WTC11 (cell line): Measurements from ENCODE around the gene VARS1. TPM values are rescaled to one million over a fixed set of nuclear protein-coding genes. Genes with fewer than 3 reads are reported as not detected.

Experiments
- ATAC-seq: fragments of 200-7000 bp; cut with Tn5 transposase; 2 replicates; pipeline ENCODE4 v1.10.0; 2021; ENCODE audit warnings: mild to moderate bottlenecking, moderate library complexity
- CTCF ChIA-PET: fragments of 300-600 bp; sonication (Branson Sonifier 250); formaldehyde crosslinking; loops from one replicate; lab custom pipeline; 2021; ENCODE audit warnings: antibody characterized with exemption; lab: Charles Lee
- POLR2A ChIA-PET: fragments of 350-600 bp; sonication (Branson Sonifier 250); formaldehyde crosslinking; loops from one replicate; lab custom pipeline; 2021; ENCODE audit warnings: antibody characterized with exemption; lab: Charles Lee
- DNase-seq: peaks from one replicate; pipeline ENCODE4 v3.0.0; 2021; ENCODE audit warnings: low spot score
- H3K27ac Mint-ChIP-seq: 2 replicates; pipeline ENCODE4 v1.8.0; 2021; ENCODE audit warnings: mixed read lengths
- H3K27me3 Mint-ChIP-seq: 2 replicates; pipeline ENCODE4 v1.8.0; 2021; ENCODE audit warnings: low read depth, mild to moderate bottlenecking, moderate library complexity, mixed read lengths
- H3K36me3 Mint-ChIP-seq: 2 replicates; pipeline ENCODE4 v1.8.0; 2021; ENCODE audit warnings: mixed read lengths
- H3K4me1 Mint-ChIP-seq: 2 replicates; pipeline ENCODE4 v1.8.0; 2022; ENCODE audit warnings: mixed read lengths
- H3K4me3 Mint-ChIP-seq: 2 replicates; pipeline ENCODE4 v1.8.0; 2021; ENCODE audit warnings: mild to moderate bottlenecking, moderate library complexity, mixed read lengths
- H3K9me3 Mint-ChIP-seq: 2 replicates; pipeline ENCODE4 v1.8.0; 2021; ENCODE audit warnings: mixed read lengths
- ELF4 ChIP-seq: sonication (generic); formaldehyde crosslinking; IDR thresholded peaks from 2 replicates; pipeline ENCODE4 v1.8.1; 2022; ENCODE audit warnings: low read depth, mild to moderate bottlenecking, moderate library complexity, missing genetic modification reagents
- EMX1 ChIP-seq: fragments of 250-450 bp; sonication (Bioruptor Pico); IDR thresholded peaks from 2 replicates; pipeline ENCODE4 v1.8.0; 2021; ENCODE audit warnings: mild to moderate bottlenecking
- GRHL2 ChIP-seq: fragments of 250-450 bp; sonication (Bioruptor Pico); IDR thresholded peaks from 2 replicates; pipeline ENCODE4 v1.8.0; 2022; ENCODE audit warnings: mild to moderate bottlenecking, moderate library complexity; ENCODE audit not compliant: insufficient replicate concordance, severe bottlenecking
- SMAD3 ChIP-seq: sonication (generic); formaldehyde crosslinking; IDR thresholded peaks from 2 replicates; pipeline ENCODE4 v1.8.0; 2022; ENCODE audit warnings: missing genetic modification reagents, mild to moderate bottlenecking, borderline replicate concordance
- TCF7 ChIP-seq: sonication (generic); formaldehyde crosslinking; IDR thresholded peaks from 2 replicates; pipeline ENCODE4 v1.8.0; 2022; ENCODE audit warnings: mild to moderate bottlenecking, low read depth, missing genetic modification reagents, moderate library complexity
- ZNF138 ChIP-seq: sonication (generic); formaldehyde crosslinking; conservative IDR thresholded peaks from 2 replicates; pipeline ENCODE4 v1.8.1; 2022; ENCODE audit warnings: mild to moderate bottlenecking, moderate library complexity, missing genetic modification reagents
- ZNF317 ChIP-seq: sonication (generic); formaldehyde crosslinking; IDR thresholded peaks from 2 replicates; pipeline ENCODE4 v1.8.1; 2023; ENCODE audit warnings: low read depth, mild to moderate bottlenecking, moderate library complexity, missing genetic modification reagents, borderline replicate concordance
- total RNA-seq: library from RNA; stranded (reverse); gene quantifications from 3 replicates; pipeline ENCODE4 v1.2.3, GENCODE V29; 2021
- TF ChIP-seq, protein P1 (sequence below): sonication (generic); formaldehyde crosslinking; IDR thresholded peaks from 2 replicates; pipeline ENCODE4 v1.8.0; 2022; ENCODE audit warnings: mild to moderate bottlenecking, missing genetic modification reagents
- TF ChIP-seq, protein P2 (sequence below): sonication (generic); formaldehyde crosslinking; IDR thresholded peaks from 2 replicates; pipeline ENCODE4 v1.8.1; 2023; ENCODE audit warnings: mild to moderate bottlenecking, missing genetic modification reagents, moderate library complexity
- TF ChIP-seq, protein P3 (sequence below): sonication (generic); formaldehyde crosslinking; IDR thresholded peaks from 2 replicates; pipeline ENCODE4 v1.8.1; 2022; ENCODE audit warnings: low read depth, mild to moderate bottlenecking, moderate library complexity, missing genetic modification reagents, borderline replicate concordance
- TF ChIP-seq, protein P4 (sequence below): sonication (generic); formaldehyde crosslinking; IDR thresholded peaks from 2 replicates; pipeline ENCODE4 v1.8.0; 2022; ENCODE audit warnings: mild to moderate bottlenecking, missing genetic modification reagents
- TF ChIP-seq, protein P5 (sequence below): sonication (generic); formaldehyde crosslinking; IDR thresholded peaks from 2 replicates; pipeline ENCODE4 v1.8.1; 2022; ENCODE audit warnings: missing genetic modification reagents, borderline replicate concordance
- TF ChIP-seq, protein P6 (sequence below): sonication (generic); formaldehyde crosslinking; IDR thresholded peaks from 2 replicates; pipeline ENCODE4 v1.8.0; 2023; ENCODE audit warnings: mild to moderate bottlenecking, missing genetic modification reagents
- TF ChIP-seq, protein P7 (sequence below): sonication (generic); formaldehyde crosslinking; IDR thresholded peaks from 2 replicates; pipeline ENCODE4 v1.8.1; 2023; ENCODE audit warnings: mild to moderate bottlenecking, missing genetic modification reagents

VARS1 gene
- total RNA-seq, 1 experiment from 2014 or later = 177 TPM

DNA sequence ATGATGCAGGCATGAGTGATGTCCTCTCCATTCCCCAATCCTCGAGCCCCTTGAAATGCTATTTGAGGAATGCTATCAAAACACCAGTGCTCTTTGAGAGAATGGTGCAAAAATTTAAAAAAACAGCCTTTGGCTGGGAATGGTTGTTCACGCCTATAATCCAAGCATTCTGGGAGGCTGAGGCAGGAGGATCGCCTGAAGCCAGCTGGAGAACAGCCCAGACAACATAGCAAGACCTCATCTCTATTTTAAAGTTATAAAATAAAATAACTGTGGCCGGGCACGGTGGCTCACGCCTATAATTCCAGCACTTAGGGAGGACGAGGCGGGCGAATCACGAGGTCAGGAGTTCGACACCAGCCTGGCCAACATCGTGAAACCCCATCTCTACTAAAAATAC, 4.2 kb upstream of the VARS1 start (continued):
- no peak for TF ChIP-seq SMAD3 (CRISPR knock-in tag)
- TF ChIP-seq, protein P1, sequence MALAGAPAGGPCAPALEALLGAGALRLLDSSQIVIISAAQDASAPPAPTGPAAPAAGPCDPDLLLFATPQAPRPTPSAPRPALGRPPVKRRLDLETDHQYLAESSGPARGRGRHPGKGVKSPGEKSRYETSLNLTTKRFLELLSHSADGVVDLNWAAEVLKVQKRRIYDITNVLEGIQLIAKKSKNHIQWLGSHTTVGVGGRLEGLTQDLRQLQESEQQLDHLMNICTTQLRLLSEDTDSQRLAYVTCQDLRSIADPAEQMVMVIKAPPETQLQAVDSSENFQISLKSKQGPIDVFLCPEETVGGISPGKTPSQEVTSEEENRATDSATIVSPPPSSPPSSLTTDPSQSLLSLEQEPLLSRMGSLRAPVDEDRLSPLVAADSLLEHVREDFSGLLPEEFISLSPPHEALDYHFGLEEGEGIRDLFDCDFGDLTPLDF (CRISPR knock-in tag) = no peak
- TF ChIP-seq, protein P2, sequence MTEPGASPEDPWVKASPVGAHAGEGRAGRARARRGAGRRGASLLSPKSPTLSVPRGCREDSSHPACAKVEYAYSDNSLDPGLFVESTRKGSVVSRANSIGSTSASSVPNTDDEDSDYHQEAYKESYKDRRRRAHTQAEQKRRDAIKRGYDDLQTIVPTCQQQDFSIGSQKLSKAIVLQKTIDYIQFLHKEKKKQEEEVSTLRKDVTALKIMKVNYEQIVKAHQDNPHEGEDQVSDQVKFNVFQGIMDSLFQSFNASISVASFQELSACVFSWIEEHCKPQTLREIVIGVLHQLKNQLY (CRISPR knock-in tag) = no peak
- TF ChIP-seq, protein P3, sequence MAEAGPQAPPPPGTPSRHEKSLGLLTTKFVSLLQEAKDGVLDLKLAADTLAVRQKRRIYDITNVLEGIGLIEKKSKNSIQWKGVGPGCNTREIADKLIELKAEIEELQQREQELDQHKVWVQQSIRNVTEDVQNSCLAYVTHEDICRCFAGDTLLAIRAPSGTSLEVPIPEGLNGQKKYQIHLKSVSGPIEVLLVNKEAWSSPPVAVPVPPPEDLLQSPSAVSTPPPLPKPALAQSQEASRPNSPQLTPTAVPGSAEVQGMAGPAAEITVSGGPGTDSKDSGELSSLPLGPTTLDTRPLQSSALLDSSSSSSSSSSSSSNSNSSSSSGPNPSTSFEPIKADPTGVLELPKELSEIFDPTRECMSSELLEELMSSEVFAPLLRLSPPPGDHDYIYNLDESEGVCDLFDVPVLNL = no peak
- no peak for TF ChIP-seq ZNF317 (CRISPR knock-in tag)
- TF ChIP-seq, protein P4, sequence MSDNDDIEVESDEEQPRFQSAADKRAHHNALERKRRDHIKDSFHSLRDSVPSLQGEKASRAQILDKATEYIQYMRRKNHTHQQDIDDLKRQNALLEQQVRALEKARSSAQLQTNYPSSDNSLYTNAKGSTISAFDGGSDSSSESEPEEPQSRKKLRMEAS (CRISPR knock-in tag) = no peak
- TF ChIP-seq TCF7 (CRISPR knock-in tag) = no peak

DNA sequence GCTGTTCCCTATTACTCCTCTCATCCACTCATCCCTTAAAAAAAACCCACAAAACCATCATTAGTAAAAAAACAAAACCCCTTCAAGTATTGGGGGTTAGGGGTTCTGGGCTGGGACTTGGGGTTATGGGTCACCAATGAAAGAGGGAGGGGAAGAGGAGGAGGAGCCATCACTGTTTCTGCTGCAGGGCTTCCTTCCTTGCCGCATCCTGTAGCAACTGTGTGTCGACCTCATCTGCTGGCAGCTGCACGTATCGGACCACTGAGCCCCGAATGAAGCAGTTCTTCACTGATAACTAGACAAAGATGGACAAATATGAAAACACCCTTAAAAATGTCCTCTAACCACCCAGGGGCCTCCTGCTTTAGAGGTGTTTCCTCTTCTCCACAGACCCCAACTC, 2.0 kb upstream of the VARS1 start:
- ATAC-seq (no peak), DNase-seq (no peak)
- Mint-ChIP-seq H3K4me1 (peaks cover 9% of the 10 kb centered on the region), H3K9me3 (no peaks in the 10 kb centered on the region), H3K27ac (no peak overlapping the region), H3K27me3 (no peaks in the 10 kb centered on the region), H3K36me3 (peaks cover 19% of the 10 kb centered on the region), H3K4me3 (no peak overlapping the region)
- CTCF ChIA-PET = no interaction called here
- POLR2A ChIA-PET = no interaction called here
- TF ChIP-seq, protein P5, sequence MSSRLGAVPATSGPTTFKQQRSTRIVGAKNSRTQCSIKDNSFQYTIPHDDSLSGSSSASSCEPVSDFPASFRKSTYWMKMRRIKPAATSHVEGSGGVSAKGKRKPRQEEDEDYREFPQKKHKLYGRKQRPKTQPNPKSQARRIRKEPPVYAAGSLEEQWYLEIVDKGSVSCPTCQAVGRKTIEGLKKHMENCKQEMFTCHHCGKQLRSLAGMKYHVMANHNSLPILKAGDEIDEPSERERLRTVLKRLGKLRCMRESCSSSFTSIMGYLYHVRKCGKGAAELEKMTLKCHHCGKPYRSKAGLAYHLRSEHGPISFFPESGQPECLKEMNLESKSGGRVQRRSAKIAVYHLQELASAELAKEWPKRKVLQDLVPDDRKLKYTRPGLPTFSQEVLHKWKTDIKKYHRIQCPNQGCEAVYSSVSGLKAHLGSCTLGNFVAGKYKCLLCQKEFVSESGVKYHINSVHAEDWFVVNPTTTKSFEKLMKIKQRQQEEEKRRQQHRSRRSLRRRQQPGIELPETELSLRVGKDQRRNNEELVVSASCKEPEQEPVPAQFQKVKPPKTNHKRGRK (CRISPR knock-in tag) = no peak
- TF ChIP-seq GRHL2 (CRISPR knock-in tag) (no peak), EMX1 (CRISPR knock-in tag) (no peak), ZNF138 (CRISPR knock-in tag) (no peak), ELF4 (no peak)
- TF ChIP-seq, protein P6, sequence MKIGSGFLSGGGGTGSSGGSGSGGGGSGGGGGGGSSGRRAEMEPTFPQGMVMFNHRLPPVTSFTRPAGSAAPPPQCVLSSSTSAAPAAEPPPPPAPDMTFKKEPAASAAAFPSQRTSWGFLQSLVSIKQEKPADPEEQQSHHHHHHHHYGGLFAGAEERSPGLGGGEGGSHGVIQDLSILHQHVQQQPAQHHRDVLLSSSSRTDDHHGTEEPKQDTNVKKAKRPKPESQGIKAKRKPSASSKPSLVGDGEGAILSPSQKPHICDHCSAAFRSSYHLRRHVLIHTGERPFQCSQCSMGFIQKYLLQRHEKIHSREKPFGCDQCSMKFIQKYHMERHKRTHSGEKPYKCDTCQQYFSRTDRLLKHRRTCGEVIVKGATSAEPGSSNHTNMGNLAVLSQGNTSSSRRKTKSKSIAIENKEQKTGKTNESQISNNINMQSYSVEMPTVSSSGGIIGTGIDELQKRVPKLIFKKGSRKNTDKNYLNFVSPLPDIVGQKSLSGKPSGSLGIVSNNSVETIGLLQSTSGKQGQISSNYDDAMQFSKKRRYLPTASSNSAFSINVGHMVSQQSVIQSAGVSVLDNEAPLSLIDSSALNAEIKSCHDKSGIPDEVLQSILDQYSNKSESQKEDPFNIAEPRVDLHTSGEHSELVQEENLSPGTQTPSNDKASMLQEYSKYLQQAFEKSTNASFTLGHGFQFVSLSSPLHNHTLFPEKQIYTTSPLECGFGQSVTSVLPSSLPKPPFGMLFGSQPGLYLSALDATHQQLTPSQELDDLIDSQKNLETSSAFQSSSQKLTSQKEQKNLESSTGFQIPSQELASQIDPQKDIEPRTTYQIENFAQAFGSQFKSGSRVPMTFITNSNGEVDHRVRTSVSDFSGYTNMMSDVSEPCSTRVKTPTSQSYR = no peak
- TF ChIP-seq, protein P7, sequence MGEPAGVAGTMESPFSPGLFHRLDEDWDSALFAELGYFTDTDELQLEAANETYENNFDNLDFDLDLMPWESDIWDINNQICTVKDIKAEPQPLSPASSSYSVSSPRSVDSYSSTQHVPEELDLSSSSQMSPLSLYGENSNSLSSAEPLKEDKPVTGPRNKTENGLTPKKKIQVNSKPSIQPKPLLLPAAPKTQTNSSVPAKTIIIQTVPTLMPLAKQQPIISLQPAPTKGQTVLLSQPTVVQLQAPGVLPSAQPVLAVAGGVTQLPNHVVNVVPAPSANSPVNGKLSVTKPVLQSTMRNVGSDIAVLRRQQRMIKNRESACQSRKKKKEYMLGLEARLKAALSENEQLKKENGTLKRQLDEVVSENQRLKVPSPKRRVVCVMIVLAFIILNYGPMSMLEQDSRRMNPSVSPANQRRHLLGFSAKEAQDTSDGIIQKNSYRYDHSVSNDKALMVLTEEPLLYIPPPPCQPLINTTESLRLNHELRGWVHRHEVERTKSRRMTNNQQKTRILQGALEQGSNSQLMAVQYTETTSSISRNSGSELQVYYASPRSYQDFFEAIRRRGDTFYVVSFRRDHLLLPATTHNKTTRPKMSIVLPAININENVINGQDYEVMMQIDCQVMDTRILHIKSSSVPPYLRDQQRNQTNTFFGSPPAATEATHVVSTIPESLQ (CRISPR knock-in tag) = no peak
